ENCODE measurements around the gene RBM19. TPM values are rescaled to one million over a fixed set of nuclear protein-coding genes. Genes with fewer than 3 reads are reported as not detected.

The RBM19 gene
- total and polyA plus RNA-seq, 4 donors = 14.6 to 33.6 (median 24.4) TPM

GRCh38 chr12:113960030-113960429 is 6.1 kb downstream of the RBM19 start:
- H3K9me3 ChIP-seq (ENCODE audit: control insufficient read depth, insufficient read depth, low read length) = no peaks in the 10 kb centered on the region
- 97% methylated on average over 5 of the region's 6 CpGs for WGBS (ENCODE audit: insufficient coverage)
- H3K4me1 ChIP-seq (ENCODE audit: control insufficient read depth, insufficient read depth, low read length) = peaks cover 3% of the 10 kb centered on the region
- no peak overlapping the region for H3K4me3 ChIP-seq (ENCODE audit: low read depth, low read length)
- H3K27ac ChIP-seq (ENCODE audit: low read depth, low read length) = no peak overlapping the region
- no peaks in the 10 kb centered on the region for H3K27me3 ChIP-seq (ENCODE audit: control insufficient read depth, insufficient read depth, low read length)
- DNase-seq (ENCODE audit: low read depth in 4 of 6, low spot score in 6 of 6) = no peak
- H3K36me3 ChIP-seq (ENCODE audit: control insufficient read depth, insufficient read depth, low read length) = peaks cover 65% of the 10 kb centered on the region

DNA sequence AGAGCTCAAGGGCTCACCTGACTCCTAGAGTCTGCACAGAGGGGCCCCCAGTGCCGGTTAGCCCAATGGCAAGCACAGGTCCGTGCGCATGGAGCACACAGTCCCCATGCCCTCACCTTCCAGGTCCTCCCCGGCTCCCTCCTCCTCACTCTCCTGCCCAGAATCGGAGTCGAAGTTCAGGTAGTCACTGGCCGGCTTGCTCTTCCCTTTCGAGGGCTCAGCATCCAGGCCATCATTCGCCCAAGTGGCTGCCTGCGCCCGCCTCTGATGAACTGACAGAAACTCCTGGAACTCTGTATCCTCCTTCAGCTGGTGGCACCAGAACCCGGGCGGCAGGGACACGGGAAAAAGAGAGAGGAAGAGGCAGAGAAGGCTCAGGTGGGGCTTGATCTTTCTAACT is 7.0 kb downstream of the RBM19 start:
- Histone ChIP-seq H3K4me3 (ENCODE audit: low read depth, low read length) (no peak overlapping the region), H3K27ac (ENCODE audit: low read depth, low read length) (no peak overlapping the region), H3K4me1 (ENCODE audit: control insufficient read depth, insufficient read depth, low read length) (no peaks in the 10 kb centered on the region), H3K9me3 (ENCODE audit: control insufficient read depth, insufficient read depth, low read length) (no peaks in the 10 kb centered on the region), H3K36me3 (ENCODE audit: control insufficient read depth, insufficient read depth, low read length) (peaks cover 69% of the 10 kb centered on the region), H3K27me3 (ENCODE audit: control insufficient read depth, insufficient read depth, low read length) (no peaks in the 10 kb centered on the region)
- WGBS (ENCODE audit: insufficient coverage) = 99% methylated on average over 12 of the region's 14 CpGs
- DNase-seq (ENCODE audit: low read depth in 4 of 6, low spot score in 6 of 6) = no peak

DNA sequence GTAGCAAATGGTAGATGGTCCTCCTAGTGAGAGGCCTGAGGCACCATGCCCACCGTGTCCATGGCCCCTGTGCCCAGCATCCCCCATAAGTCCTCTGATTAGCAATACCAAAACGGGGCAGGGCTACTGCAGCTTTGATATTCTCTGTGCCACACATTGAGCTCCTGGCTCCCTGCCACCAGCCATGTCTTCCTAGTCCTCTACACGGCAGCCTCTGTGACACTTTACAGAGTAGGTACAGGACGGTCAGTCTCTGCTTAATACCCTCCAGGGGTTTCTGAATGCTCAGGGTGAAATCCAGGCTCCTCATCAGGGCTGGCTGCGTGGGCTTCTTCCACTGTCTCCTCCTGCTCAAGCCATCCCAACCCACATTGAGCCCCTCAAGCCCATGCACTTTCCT is 8.0 kb downstream of the RBM19 start:
- Histone ChIP-seq H3K27ac (ENCODE audit: low read depth, low read length) (no peak overlapping the region), H3K9me3 (ENCODE audit: control insufficient read depth, insufficient read depth, low read length) (no peaks in the 10 kb centered on the region), H3K4me3 (ENCODE audit: low read depth, low read length) (no peak overlapping the region), H3K27me3 (ENCODE audit: control insufficient read depth, insufficient read depth, low read length) (no peaks in the 10 kb centered on the region), H3K36me3 (ENCODE audit: control insufficient read depth, insufficient read depth, low read length) (peaks cover 71% of the 10 kb centered on the region), H3K4me1 (ENCODE audit: control insufficient read depth, insufficient read depth, low read length) (no peaks in the 10 kb centered on the region)
- DNase-seq (ENCODE audit: low read depth in 4 of 6, low spot score in 6 of 6) = no peak
- WGBS (ENCODE audit: insufficient coverage) = 91% methylated on average over 5 of the region's 5 CpGs

DNA sequence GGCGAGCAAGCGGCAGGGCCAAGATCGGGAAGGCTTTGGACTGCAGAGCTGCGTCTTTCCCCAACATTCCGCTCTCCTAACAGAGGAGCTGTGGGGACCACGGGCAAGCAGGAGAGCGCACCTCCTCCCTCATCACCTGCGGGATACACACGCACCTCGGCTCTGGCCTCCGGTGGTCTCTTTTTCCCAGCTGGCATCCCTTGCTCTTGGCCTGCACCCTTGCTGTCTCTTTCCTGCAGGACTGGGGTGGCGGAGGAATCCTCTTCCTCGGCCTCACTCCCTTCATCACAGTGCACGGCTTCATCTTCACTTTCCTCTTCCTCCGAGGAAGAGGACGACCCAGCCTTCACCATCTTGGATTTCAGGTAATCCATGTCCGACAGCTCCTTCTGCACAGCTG is 8.5 kb downstream of the RBM19 start:
- Histone ChIP-seq H3K4me1 (ENCODE audit: control insufficient read depth, insufficient read depth, low read length) (no peaks in the 10 kb centered on the region), H3K27ac (ENCODE audit: low read depth, low read length) (no peak overlapping the region), H3K36me3 (ENCODE audit: control insufficient read depth, insufficient read depth, low read length) (peaks cover 72% of the 10 kb centered on the region), H3K27me3 (ENCODE audit: control insufficient read depth, insufficient read depth, low read length) (no peaks in the 10 kb centered on the region), H3K4me3 (ENCODE audit: low read depth, low read length) (no peak overlapping the region), H3K9me3 (ENCODE audit: control insufficient read depth, insufficient read depth, low read length) (no peaks in the 10 kb centered on the region)
- 84% methylated on average over 17 of the region's 17 CpGs for WGBS (ENCODE audit: insufficient coverage)
- DNase-seq (ENCODE audit: low read depth in 4 of 6, low spot score in 6 of 6) = no peak

- no peak overlapping the region for H3K4me3 ChIP-seq (ENCODE audit: low read depth, low read length)
- 78% methylated on average over 13 of the region's 15 CpGs for WGBS (ENCODE audit: insufficient coverage)
- H3K27me3 ChIP-seq (ENCODE audit: control insufficient read depth, insufficient read depth, low read length) = no peaks in the 10 kb centered on the region
- no peaks in the 10 kb centered on the region for H3K4me1 ChIP-seq (ENCODE audit: control insufficient read depth, insufficient read depth, low read length)
- no peak for DNase-seq (ENCODE audit: low read depth in 4 of 6, low spot score in 6 of 6)
- H3K36me3 ChIP-seq (ENCODE audit: control insufficient read depth, insufficient read depth, low read length) = peaks cover 73% of the 10 kb centered on the region
- H3K27ac ChIP-seq (ENCODE audit: low read depth, low read length) = no peak overlapping the region
- H3K9me3 ChIP-seq (ENCODE audit: control insufficient read depth, insufficient read depth, low read length) = no peaks in the 10 kb centered on the region
Measured at GRCh38 chr12:113955109-113955970, 10.8 kb downstream of the RBM19 start.

GRCh38 chr12:113954547-113954946 is 11.6 kb downstream of the RBM19 start:
- Histone ChIP-seq H3K27ac (ENCODE audit: low read depth, low read length) (no peak overlapping the region), H3K9me3 (ENCODE audit: control insufficient read depth, insufficient read depth, low read length) (no peaks in the 10 kb centered on the region), H3K4me1 (ENCODE audit: control insufficient read depth, insufficient read depth, low read length) (no peaks in the 10 kb centered on the region), H3K27me3 (ENCODE audit: control insufficient read depth, insufficient read depth, low read length) (no peaks in the 10 kb centered on the region), H3K4me3 (ENCODE audit: low read depth, low read length) (no peak overlapping the region), H3K36me3 (ENCODE audit: control insufficient read depth, insufficient read depth, low read length) (peaks cover 73% of the 10 kb centered on the region)
- no peak for DNase-seq (ENCODE audit: low read depth in 4 of 6, low spot score in 6 of 6)
- 100% methylated on average over 2 of the region's 4 CpGs for WGBS (ENCODE audit: insufficient coverage)

DNA sequence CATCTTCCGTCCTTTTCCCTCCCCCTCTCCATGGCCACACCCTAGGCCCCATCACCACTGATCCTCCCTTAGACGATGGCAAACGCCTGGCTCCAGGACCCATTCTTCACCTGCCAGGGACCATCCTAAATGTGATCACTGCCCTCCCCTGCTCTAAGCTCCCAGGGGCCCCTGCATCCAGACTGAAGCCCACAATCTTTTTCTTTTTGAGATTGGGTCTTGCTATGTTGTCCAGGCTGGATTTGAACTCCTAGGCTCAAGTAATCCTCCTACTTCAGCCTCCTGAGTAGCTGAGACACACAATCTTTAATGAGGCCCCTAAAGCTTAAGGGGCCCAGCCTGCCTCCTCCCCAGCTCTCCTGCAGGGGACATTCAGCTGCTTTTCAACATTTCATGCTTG is 15.3 kb downstream of the RBM19 start:
- DNase-seq (ENCODE audit: low read depth in 4 of 6, low spot score in 6 of 6) = no peak
- no peaks in the 10 kb centered on the region for H3K4me1 ChIP-seq (ENCODE audit: control insufficient read depth, insufficient read depth, low read length)
- H3K4me3 ChIP-seq (ENCODE audit: low read depth, low read length) = no peak overlapping the region
- no peaks in the 10 kb centered on the region for H3K9me3 ChIP-seq (ENCODE audit: control insufficient read depth, insufficient read depth, low read length)
- H3K27ac ChIP-seq (ENCODE audit: low read depth, low read length) = no peak overlapping the region
- peaks cover 77% of the 10 kb centered on the region for H3K36me3 ChIP-seq (ENCODE audit: control insufficient read depth, insufficient read depth, low read length)
- no peaks in the 10 kb centered on the region for H3K27me3 ChIP-seq (ENCODE audit: control insufficient read depth, insufficient read depth, low read length)
- 100% methylated on average over 3 of the region's 3 CpGs for WGBS (ENCODE audit: insufficient coverage)

DNA sequence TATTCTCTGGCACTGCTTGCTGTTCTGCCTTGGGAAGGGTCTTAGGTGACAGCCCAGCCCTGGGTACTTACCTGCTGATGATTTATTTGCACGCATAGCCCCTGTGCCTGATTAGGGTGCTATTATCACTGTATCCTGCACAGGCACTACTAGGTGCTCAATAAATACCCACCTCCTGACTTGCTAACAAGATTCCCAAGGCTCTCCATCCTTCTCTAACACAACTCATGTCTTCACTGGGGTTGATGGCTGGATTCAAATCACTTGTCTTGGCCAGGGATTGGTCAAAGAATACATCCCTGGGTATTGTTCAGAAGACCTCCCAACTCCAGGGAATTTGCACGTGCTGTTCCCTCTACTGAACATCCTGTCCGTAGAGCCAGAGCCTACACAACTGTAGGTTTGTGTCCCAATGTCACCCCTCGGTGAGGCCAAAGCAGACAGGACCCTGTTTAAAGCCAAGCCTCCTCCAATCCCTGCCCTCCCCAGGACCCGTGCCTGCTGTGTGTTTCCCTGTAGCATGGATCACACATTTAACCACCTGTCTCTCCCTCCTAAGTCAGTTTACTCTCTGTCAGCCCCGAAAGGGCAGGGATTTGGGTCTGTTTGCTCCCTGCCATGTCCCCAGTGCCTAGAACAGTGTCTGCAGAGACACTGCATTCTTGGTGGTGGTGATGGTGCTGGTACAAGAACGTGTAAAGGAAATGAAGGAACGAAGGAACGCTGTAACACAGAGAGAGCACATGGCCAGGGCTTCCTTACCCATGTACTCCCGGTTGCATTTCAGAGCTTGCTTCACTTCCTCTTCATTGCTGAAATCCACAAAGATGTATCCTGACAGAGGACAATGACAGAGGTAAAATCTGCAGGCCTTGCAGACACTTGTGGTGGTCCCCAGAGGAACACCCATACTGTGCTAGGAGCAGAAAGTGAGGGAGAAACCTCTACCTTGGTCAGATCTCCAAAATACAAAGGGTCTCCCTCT is 16.5 kb downstream of the RBM19 start:
- Histone ChIP-seq H3K9me3 (ENCODE audit: control insufficient read depth, insufficient read depth, low read length) (no peaks in the 10 kb centered on the region), H3K4me1 (ENCODE audit: control insufficient read depth, insufficient read depth, low read length) (no peaks in the 10 kb centered on the region), H3K36me3 (ENCODE audit: control insufficient read depth, insufficient read depth, low read length) (peaks cover 74% of the 10 kb centered on the region), H3K27me3 (ENCODE audit: control insufficient read depth, insufficient read depth, low read length) (no peaks in the 10 kb centered on the region), H3K27ac (ENCODE audit: low read depth, low read length) (no peak overlapping the region), H3K4me3 (ENCODE audit: low read depth, low read length) (no peak overlapping the region)
- no peak for DNase-seq (ENCODE audit: low read depth in 4 of 6, low spot score in 6 of 6)
- 96% methylated on average over 10 of the region's 10 CpGs for WGBS (ENCODE audit: insufficient coverage)

- no peaks in the 10 kb centered on the region for H3K4me1 ChIP-seq (ENCODE audit: control insufficient read depth, insufficient read depth, low read length)
- WGBS (ENCODE audit: insufficient coverage) = 84% methylated on average over 14 of the region's 17 CpGs
- H3K27me3 ChIP-seq (ENCODE audit: control insufficient read depth, insufficient read depth, low read length) = no peaks in the 10 kb centered on the region
- H3K4me3 ChIP-seq (ENCODE audit: low read depth, low read length) = no peak overlapping the region
- H3K27ac ChIP-seq (ENCODE audit: low read depth, low read length) = no peak overlapping the region
- DNase-seq (ENCODE audit: low read depth in 4 of 6, low spot score in 6 of 6) = no peak
- peaks cover 74% of the 10 kb centered on the region for H3K36me3 ChIP-seq (ENCODE audit: control insufficient read depth, insufficient read depth, low read length)
- H3K9me3 ChIP-seq (ENCODE audit: control insufficient read depth, insufficient read depth, low read length) = no peaks in the 10 kb centered on the region
Measured at GRCh38 chr12:113948151-113948914, 17.8 kb downstream of the RBM19 start.

All from spinal cord (tissue), 10 donors.